Stromal cell of bone marrow (primary cell): ENCODE results near the gene NKX2-3.
A peak's percentile ranks its signal among the peaks of the same experiment; 100 is the strongest.

ENCODE experiments used
- DNase-seq: peaks from one replicate; pipeline ENCODE4 v3.0.0-alpha.2; 2012; ENCODE audit warnings: low read depth

Gene NKX2-3

GRCh38 chr10:99539120-99539519 lies 6.4 kb downstream of the NKX2-3 start:
- no peak for DNase-seq

- no peak for DNase-seq
Measured at GRCh38 chr10:99539820-99540219, 7.1 kb downstream of the NKX2-3 start.

GRCh38 chr10:99540306-99540656 lies 7.5 kb downstream of the NKX2-3 start:
- no peak for DNase-seq

- no peak for DNase-seq
Measured at GRCh38 chr10:99540657-99541531, 8.2 kb downstream of the NKX2-3 start.

GRCh38 chr10:99544322-99544721 lies 11.6 kb downstream of the NKX2-3 start:
- DNase-seq = no peak

GRCh38 chr10:99548041-99548530 lies 15.3 kb downstream of the NKX2-3 start:
- DNase-seq = no peak

- DNase-seq = peak; percentile 21
Measured at GRCh38 chr10:99551158-99551557, 18.4 kb downstream of the NKX2-3 start.

- DNase-seq = no peak
Measured at GRCh38 chr10:99551616-99552015, 18.9 kb downstream of the NKX2-3 start.

- DNase-seq = no peak
Measured at GRCh38 chr10:99555371-99555770, 22.6 kb downstream of the NKX2-3 start.

GRCh38 chr10:99555825-99556523 lies 23.2 kb downstream of the NKX2-3 start:
- DNase-seq = no peak

- no peak for DNase-seq
Measured at GRCh38 chr10:99557044-99557443, 24.3 kb downstream of the NKX2-3 start.

GRCh38 chr10:99558708-99559107 lies 26.0 kb downstream of the NKX2-3 start:
- no peak for DNase-seq

GRCh38 chr10:99560277-99561126 lies 27.8 kb downstream of the NKX2-3 start:
- peak; percentile 35 for DNase-seq

- no peak for DNase-seq
Measured at GRCh38 chr10:99562631-99563030, 29.9 kb downstream of the NKX2-3 start.

GRCh38 chr10:99564361-99564760 lies 31.6 kb downstream of the NKX2-3 start:
- no peak for DNase-seq

GRCh38 chr10:99565166-99565565 lies 32.4 kb downstream of the NKX2-3 start:
- no peak for DNase-seq

- no peak for DNase-seq
Measured at GRCh38 chr10:99569253-99569939, 36.7 kb downstream of the NKX2-3 start.

- DNase-seq = no peak
Measured at GRCh38 chr10:99569961-99570360, 37.2 kb downstream of the NKX2-3 start.

- no peak for DNase-seq
Measured at GRCh38 chr10:99571816-99572215, 39.1 kb downstream of the NKX2-3 start.

- DNase-seq = no peak
Measured at GRCh38 chr10:99573790-99574189, 41.0 kb downstream of the NKX2-3 start.

- DNase-seq = no peak
Measured at GRCh38 chr10:99579971-99580370, 47.2 kb downstream of the NKX2-3 start.
